Measurements from ENCODE around the gene CRYBB1.

GRCh38 chr22:26581633-26582168, 36.1 kb downstream of the CRYBB1 start:
- TF ChIP-seq POLR2AphosphoS5 (IDR thresholded peaks at IDR 0.05; ENCODE audit: low read depth, low read length) (no peak), POLR2A (IDR thresholded peaks at IDR 0.05; ENCODE audit: low read depth, low read length) (no peak), TAF1 (IDR thresholded peaks at IDR 0.05; ENCODE audit: low read depth, low read length) (no peak), SPI1 (IDR thresholded peaks at IDR 0.05; ENCODE audit: low read depth, low read length) (no peak), PAX5 (IDR thresholded peaks at IDR 0.05; ENCODE audit: insufficient read depth, low read length, severe bottlenecking) (no peak), POU2F2 (IDR thresholded peaks at IDR 0.05; ENCODE audit: low read depth, low read length) (no peak)

Measured in GM12891 (cell line).